K562 (cell line): ENCODE measurements around the gene ZNF296.

ENCODE experiments used
- CTCF ChIP-seq, 3 experiments: IDR thresholded peaks in 2 of 3; conservative IDR thresholded peaks in 1 of 3; 2 replicates each; pipeline ENCODE4 v1.5.1; 2011 to 2012; ENCODE audit warnings: low read length in 3 of 3, mild to moderate bottlenecking in 3 of 3, control low read depth in 2 of 3, improper control_type of control experiment in 1 of 3, inconsistent platforms in 1 of 3, low read depth in 1 of 3, mixed read lengths in 1 of 3, moderate library complexity in 1 of 3; ENCODE audit not compliant: insufficient read depth in 2 of 3
- TF ChIP-seq, protein P1 (sequence below), 2 experiments: fragments of 200-800 bp in 1 of 2; sonication (Bioruptor generic) in 1 of 2; sonication (generic) in 1 of 2; formaldehyde crosslinking in 1 of 2; IDR thresholded peaks in 1 of 2; conservative IDR thresholded peaks in 1 of 2; 2 replicates each; pipeline versions ENCODE4 v1.5.0 to v1.6.1; 2016 to 2020; ENCODE audit warnings: missing compliant biosample characterization in 1 of 2, missing genetic modification characterization in 1 of 2, missing genetic modification reagents in 1 of 2

GRCh38 chr19:45119582-45119981 lies 43.3 kb upstream of the ZNF296 start:
- TF ChIP-seq CTCF (IDR thresholded peaks at IDR 0.05 in 2 of 3, conservative IDR thresholded peaks at IDR 0.05 in 1 of 3; ENCODE audit: insufficient read depth in 2 of 3, low read depth in 1 of 3, low read length in 3 of 3) = no peak
- TF ChIP-seq, protein P1, sequence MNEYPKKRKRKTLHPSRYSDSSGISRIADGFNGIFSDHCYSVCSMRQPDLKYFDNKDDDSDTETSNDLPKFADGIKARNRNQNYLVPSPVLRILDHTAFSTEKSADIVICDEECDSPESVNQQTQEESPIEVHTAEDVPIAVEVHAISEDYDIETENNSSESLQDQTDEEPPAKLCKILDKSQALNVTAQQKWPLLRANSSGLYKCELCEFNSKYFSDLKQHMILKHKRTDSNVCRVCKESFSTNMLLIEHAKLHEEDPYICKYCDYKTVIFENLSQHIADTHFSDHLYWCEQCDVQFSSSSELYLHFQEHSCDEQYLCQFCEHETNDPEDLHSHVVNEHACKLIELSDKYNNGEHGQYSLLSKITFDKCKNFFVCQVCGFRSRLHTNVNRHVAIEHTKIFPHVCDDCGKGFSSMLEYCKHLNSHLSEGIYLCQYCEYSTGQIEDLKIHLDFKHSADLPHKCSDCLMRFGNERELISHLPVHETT (CRISPR knock-in tag; conservative IDR thresholded peaks at IDR 0.05 in 1 of 2, IDR thresholded peaks at IDR 0.05 in 1 of 2) = no peak
